WTC11 (cell line): ENCODE results near the gene SYNDIG1.

Source experiments
- NFYB ChIP-seq: sonication (generic); formaldehyde crosslinking; conservative IDR thresholded peaks from 2 replicates; pipeline ENCODE4 v1.8.0; 2022; ENCODE audit warnings: low read depth, missing genetic modification reagents
- NR1H2 ChIP-seq: sonication (generic); formaldehyde crosslinking; IDR thresholded peaks from 2 replicates; pipeline ENCODE4 v1.9.0; 2021; ENCODE audit warnings: mild to moderate bottlenecking, moderate library complexity, missing genetic modification reagents
- RELA ChIP-seq: sonication (generic); formaldehyde crosslinking; IDR thresholded peaks from 2 replicates; pipeline ENCODE4 v1.8.1; 2022; ENCODE audit warnings: missing genetic modification reagents, mild to moderate bottlenecking, borderline replicate concordance
- SP1 ChIP-seq: sonication (generic); formaldehyde crosslinking; conservative IDR thresholded peaks from 2 replicates; pipeline ENCODE4 v1.8.1; 2022; ENCODE audit warnings: missing genetic modification reagents
- ZNF121 ChIP-seq: sonication (generic); formaldehyde crosslinking; IDR thresholded peaks from 2 replicates; pipeline ENCODE4 v1.8.0; 2023; ENCODE audit warnings: missing genetic modification reagents
- ZNF138 ChIP-seq: sonication (generic); formaldehyde crosslinking; conservative IDR thresholded peaks from 2 replicates; pipeline ENCODE4 v1.8.1; 2022; ENCODE audit warnings: mild to moderate bottlenecking, moderate library complexity, missing genetic modification reagents
- TF ChIP-seq, protein P1 (sequence below): sonication (generic); formaldehyde crosslinking; IDR thresholded peaks from 2 replicates; pipeline ENCODE4 v1.8.1; 2022; ENCODE audit warnings: low read depth, missing genetic modification reagents, borderline replicate concordance
- TF ChIP-seq, protein P2 (sequence below): fragments of 200-600 bp; IDR thresholded peaks from 2 replicates; pipeline ENCODE4 v1.8.0; 2022; ENCODE audit warnings: antibody characterized with exemption
- TF ChIP-seq, protein P3 (sequence below): sonication (generic); formaldehyde crosslinking; conservative IDR thresholded peaks from 2 replicates; pipeline ENCODE4 v1.8.1; 2022; ENCODE audit warnings: mild to moderate bottlenecking, missing genetic modification reagents
- TF ChIP-seq, protein P4 (sequence below): sonication (generic); formaldehyde crosslinking; IDR thresholded peaks from 2 replicates; pipeline ENCODE4 v1.8.1; 2023; ENCODE audit warnings: mild to moderate bottlenecking, missing genetic modification reagents, moderate library complexity
- TF ChIP-seq, protein P5 (sequence below): sonication (generic); formaldehyde crosslinking; IDR thresholded peaks from 2 replicates; pipeline ENCODE4 v1.8.1; 2022; ENCODE audit warnings: low read depth, mild to moderate bottlenecking, moderate library complexity, missing genetic modification reagents, borderline replicate concordance
- TF ChIP-seq, protein P6 (sequence below): sonication (generic); formaldehyde crosslinking; IDR thresholded peaks from 2 replicates; pipeline ENCODE4 v1.8.1; 2022; ENCODE audit warnings: missing genetic modification reagents, borderline replicate concordance

DNA sequence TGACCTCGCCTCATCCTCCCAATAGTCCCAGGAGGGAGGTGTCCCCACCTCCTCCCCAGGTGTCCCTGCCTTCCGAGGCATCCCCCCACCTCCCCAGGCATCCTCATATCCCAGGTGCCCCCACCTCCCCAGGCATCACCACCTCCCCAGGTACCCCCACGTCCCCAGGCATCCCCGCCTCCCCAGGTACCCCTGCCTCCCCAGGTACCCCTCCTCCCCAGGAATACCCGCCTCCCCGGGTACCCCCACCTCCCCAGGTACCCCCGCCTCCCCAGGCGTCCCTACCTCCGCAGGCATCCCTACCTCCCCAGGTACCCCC lies 198.9 kb downstream of the SYNDIG1 start:
- TF ChIP-seq RELA (CRISPR knock-in tag): no peak
- TF ChIP-seq, protein P1, sequence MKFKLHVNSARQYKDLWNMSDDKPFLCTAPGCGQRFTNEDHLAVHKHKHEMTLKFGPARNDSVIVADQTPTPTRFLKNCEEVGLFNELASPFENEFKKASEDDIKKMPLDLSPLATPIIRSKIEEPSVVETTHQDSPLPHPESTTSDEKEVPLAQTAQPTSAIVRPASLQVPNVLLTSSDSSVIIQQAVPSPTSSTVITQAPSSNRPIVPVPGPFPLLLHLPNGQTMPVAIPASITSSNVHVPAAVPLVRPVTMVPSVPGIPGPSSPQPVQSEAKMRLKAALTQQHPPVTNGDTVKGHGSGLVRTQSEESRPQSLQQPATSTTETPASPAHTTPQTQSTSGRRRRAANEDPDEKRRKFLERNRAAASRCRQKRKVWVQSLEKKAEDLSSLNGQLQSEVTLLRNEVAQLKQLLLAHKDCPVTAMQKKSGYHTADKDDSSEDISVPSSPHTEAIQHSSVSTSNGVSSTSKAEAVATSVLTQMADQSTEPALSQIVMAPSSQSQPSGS: no peak
- TF ChIP-seq NR1H2 (CRISPR knock-in tag): no peak
- no peak for TF ChIP-seq ZNF138 (CRISPR knock-in tag)
- TF ChIP-seq, protein P2, sequence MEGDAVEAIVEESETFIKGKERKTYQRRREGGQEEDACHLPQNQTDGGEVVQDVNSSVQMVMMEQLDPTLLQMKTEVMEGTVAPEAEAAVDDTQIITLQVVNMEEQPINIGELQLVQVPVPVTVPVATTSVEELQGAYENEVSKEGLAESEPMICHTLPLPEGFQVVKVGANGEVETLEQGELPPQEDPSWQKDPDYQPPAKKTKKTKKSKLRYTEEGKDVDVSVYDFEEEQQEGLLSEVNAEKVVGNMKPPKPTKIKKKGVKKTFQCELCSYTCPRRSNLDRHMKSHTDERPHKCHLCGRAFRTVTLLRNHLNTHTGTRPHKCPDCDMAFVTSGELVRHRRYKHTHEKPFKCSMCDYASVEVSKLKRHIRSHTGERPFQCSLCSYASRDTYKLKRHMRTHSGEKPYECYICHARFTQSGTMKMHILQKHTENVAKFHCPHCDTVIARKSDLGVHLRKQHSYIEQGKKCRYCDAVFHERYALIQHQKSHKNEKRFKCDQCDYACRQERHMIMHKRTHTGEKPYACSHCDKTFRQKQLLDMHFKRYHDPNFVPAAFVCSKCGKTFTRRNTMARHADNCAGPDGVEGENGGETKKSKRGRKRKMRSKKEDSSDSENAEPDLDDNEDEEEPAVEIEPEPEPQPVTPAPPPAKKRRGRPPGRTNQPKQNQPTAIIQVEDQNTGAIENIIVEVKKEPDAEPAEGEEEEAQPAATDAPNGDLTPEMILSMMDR: no peak
- TF ChIP-seq, protein P3, sequence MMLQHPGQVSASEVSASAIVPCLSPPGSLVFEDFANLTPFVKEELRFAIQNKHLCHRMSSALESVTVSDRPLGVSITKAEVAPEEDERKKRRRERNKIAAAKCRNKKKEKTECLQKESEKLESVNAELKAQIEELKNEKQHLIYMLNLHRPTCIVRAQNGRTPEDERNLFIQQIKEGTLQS (CRISPR knock-in tag): no peak
- TF ChIP-seq ZNF121: no peak
- no peak for TF ChIP-seq NFYB (CRISPR knock-in tag)
- TF ChIP-seq, protein P4, sequence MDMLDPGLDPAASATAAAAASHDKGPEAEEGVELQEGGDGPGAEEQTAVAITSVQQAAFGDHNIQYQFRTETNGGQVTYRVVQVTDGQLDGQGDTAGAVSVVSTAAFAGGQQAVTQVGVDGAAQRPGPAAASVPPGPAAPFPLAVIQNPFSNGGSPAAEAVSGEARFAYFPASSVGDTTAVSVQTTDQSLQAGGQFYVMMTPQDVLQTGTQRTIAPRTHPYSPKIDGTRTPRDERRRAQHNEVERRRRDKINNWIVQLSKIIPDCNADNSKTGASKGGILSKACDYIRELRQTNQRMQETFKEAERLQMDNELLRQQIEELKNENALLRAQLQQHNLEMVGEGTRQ (CRISPR knock-in tag): no peak
- TF ChIP-seq, protein P5, sequence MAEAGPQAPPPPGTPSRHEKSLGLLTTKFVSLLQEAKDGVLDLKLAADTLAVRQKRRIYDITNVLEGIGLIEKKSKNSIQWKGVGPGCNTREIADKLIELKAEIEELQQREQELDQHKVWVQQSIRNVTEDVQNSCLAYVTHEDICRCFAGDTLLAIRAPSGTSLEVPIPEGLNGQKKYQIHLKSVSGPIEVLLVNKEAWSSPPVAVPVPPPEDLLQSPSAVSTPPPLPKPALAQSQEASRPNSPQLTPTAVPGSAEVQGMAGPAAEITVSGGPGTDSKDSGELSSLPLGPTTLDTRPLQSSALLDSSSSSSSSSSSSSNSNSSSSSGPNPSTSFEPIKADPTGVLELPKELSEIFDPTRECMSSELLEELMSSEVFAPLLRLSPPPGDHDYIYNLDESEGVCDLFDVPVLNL (CRISPR knock-in tag): no peak
- TF ChIP-seq, protein P6, sequence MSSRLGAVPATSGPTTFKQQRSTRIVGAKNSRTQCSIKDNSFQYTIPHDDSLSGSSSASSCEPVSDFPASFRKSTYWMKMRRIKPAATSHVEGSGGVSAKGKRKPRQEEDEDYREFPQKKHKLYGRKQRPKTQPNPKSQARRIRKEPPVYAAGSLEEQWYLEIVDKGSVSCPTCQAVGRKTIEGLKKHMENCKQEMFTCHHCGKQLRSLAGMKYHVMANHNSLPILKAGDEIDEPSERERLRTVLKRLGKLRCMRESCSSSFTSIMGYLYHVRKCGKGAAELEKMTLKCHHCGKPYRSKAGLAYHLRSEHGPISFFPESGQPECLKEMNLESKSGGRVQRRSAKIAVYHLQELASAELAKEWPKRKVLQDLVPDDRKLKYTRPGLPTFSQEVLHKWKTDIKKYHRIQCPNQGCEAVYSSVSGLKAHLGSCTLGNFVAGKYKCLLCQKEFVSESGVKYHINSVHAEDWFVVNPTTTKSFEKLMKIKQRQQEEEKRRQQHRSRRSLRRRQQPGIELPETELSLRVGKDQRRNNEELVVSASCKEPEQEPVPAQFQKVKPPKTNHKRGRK (CRISPR knock-in tag): no peak
- no peak for TF ChIP-seq SP1 (CRISPR knock-in tag)
